NT2/D1 (cell line): ENCODE results near the gene GOT1.

Experiments used
- SUZ12 ChIP-seq: IDR thresholded peaks from 2 replicates; pipeline ENCODE4 v1.6.1; 2011; ENCODE audit not compliant: insufficient read length, insufficient read depth; ENCODE audit errors: extremely low read depth
- YY1 ChIP-seq: IDR thresholded peaks from 2 replicates; pipeline ENCODE4 v1.6.1; 2011; ENCODE audit not compliant: insufficient read length, insufficient read depth
- ZNF274 ChIP-seq: IDR thresholded peaks from 2 replicates; pipeline ENCODE4 v1.6.1; 2011; ENCODE audit warnings: mild to moderate bottlenecking, low read depth, low read length

- no peak for TF ChIP-seq YY1
- no peak for TF ChIP-seq ZNF274
- TF ChIP-seq SUZ12 = no peak
Observed at GRCh38 chr10:99418910-99419624, 11.4 kb downstream of the GOT1 start.
